HG02763 (cell line): ENCODE results near the gene OSBPL1A.

Source experiments
- ATAC-seq: cut with Tn5 transposase; IDR thresholded peaks from one replicate; pipeline ENCODE4 v1.9.1; 2021; ENCODE audit warnings: mild to moderate bottlenecking, moderate library complexity; ENCODE audit not compliant: unreplicated experiment

Gene OSBPL1A

GRCh38 chr18:24344509-24344908 is 53.1 kb downstream of the OSBPL1A start:
- no peak for ATAC-seq

GRCh38 chr18:24342347-24342746 is 55.3 kb downstream of the OSBPL1A start:
- no peak for ATAC-seq

- no peak for ATAC-seq
These were observed 56.3 kb downstream of the OSBPL1A start for GRCh38 chr18:24341361-24341760.

DNA sequence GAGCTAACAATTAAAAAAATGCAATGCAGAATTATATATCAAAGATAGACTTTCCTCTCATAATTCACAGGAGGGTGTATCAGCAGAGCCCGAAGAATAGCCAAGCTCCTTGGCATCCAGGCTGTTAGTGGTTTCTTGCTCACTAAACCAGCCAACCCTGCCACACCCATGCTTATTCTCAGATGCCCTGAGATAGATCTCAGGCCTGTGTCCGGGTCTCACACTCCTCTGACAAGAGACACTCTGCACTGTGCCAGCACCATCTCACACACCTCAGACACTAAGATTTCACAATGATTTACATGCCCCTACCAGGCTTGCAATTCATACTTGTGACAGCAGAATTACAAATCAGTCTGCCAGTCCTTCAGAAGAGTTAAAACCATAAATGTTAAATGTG is 64.5 kb downstream of the OSBPL1A start:
- no peak for ATAC-seq

GRCh38 chr18:24326211-24326610 is 71.4 kb downstream of the OSBPL1A start:
- ATAC-seq: no peak

- ATAC-seq: no peak
These were observed 75.0 kb downstream of the OSBPL1A start for GRCh38 chr18:24322584-24323136.

DNA sequence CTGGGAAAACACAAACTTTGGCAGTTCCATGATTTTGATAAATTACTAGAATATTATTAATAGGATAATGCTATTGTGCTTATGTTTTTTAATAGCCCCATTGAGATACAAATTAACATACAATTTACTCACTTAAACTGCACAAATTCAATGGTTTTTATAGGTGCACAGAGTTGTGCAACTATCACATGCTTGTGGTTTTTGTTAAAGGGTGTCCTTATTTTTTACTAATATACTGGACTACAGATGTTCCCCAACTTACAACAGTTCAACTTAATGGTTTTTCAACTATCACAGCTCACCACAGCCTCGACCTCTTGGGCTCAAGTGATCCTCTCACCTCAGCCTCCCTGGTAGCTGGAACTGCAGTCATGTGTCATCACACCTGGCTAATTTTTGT is 76.6 kb downstream of the OSBPL1A start:
- no peak for ATAC-seq

- ATAC-seq: no peak
These were observed 77.9 kb downstream of the OSBPL1A start for GRCh38 chr18:24319757-24320156.

DNA sequence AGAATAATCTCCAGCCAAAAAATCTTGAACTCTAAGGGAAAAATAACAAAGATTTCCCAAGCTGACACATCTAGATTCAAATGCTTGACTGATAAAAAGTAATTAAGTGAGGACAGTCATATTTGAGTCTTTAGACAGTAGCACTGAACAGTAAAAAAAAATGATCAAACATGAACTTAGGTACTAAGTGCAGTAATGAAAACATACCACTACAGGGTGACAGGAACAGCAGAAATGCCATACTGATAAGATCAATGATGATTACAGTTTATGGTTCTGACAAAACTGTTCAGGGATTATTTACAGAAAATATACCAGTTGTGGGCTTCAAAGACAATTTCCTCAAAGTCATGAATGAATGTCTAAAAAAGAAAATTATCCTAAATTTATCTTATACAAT is 80.3 kb downstream of the OSBPL1A start:
- ATAC-seq: no peak

GRCh38 chr18:24315170-24315569 is 82.5 kb downstream of the OSBPL1A start:
- ATAC-seq: no peak

DNA sequence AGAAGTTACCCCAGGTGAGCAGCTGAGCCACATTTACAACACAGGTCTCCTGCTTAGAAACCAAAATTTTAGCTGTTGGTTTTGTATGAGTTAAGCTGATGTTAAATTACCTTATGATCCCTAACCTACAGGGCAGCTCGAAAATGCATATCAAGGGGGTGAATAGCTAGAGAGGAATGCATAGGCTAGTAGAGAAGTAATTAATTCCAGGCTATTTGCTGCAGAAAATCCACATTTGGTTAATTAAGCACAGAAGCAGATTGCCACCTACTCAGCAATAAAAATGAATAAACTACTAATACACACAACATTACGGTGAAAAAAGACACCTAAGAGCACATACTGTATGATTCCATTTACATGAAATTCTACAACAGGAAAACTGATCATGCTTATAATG is 91.4 kb downstream of the OSBPL1A start:
- ATAC-seq: no peak

DNA sequence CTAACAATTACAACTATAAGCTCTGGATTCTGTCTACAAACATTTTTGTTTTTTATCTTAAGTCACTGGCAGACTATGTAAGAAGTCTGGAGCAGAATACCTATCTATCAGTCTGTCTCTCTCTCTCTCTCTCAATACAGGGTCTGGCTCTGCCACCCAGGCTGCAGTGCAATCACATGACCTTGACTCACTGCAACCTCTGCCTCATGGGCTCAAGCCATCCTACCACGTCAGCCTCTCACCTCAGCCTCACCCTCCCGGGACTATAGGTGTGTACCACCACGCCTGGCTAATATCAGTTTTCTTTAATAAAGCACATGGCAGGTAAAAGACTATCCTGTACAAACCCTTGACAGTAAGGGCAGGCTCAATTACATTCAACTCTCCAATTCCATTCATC is 96.9 kb downstream of the OSBPL1A start:
- ATAC-seq: no peak

- ATAC-seq: no peak
These were observed 101.3 kb downstream of the OSBPL1A start for GRCh38 chr18:24296276-24296675.

DNA sequence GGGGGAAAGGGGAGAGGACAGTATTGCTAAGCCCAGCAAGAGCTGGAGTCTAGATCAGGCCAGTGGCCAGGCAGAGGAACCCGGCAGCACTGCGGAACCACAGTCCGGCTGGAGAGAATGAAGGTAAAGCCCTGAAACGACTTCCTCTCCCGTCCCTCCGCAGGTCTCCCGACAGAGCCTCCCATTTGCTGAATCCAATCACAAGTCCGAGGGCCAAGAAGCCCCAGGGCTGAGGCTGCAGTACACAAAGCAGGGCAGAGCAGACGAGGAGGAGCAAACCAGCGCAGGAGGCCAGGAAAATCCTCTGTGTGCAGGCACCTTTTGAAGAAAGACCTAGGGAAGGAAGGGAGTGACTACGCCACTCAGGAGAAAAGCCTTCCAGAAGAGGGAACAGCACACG is 104.4 kb downstream of the OSBPL1A start:
- no peak for ATAC-seq

DNA sequence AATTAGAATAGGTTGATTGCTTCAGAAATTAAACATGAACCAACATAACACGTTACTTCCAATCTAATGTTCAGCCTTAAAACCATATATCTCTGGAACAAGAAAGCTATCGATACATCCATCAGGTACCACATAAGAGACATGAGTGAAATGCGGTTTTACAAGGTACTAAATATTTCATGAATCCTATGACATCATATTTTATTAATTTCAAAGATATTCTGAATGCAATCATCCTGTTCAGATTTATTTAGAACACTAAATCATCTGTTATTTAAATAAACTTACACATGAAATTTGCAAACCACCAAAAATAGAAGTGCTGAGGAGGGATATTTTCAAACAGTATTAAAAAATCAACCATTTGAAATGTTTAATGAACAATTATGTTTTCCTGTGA is 119.0 kb downstream of the OSBPL1A start:
- no peak for ATAC-seq

DNA sequence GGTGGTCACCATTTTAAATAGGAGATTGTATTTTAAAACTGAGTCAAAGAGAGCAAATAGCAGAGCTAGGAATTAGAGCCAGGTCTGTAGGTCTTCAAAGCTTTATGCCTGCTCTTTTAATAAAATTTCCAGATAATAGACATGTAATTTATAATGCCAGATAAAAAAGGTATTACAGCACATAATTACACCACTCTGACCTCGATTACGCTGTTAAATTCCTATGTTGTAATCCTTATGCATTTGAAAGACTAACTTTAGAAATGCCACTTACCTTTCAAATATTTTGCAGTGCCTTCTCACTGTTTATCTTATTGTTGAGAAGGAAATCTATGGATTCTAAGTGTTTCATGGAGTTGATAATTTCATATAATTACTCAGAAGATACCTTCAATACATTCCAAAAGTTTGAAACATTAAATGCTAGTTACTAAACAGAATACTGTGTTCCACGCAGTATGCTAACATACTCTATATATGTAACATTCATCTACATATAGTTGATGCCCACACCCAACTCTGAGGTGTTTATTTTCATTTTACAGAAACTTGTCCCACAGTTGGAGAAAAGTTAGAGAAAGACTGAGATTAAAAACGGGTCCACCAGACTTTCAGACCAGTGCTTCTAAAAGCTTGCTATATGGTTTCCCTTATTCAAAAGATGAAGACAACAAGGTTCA is 120.0 kb downstream of the OSBPL1A start:
- ATAC-seq: no peak

GRCh38 chr18:24276994-24277393 is 120.6 kb downstream of the OSBPL1A start:
- no peak for ATAC-seq

GRCh38 chr18:24274837-24275236 is 122.8 kb downstream of the OSBPL1A start:
- no peak for ATAC-seq

DNA sequence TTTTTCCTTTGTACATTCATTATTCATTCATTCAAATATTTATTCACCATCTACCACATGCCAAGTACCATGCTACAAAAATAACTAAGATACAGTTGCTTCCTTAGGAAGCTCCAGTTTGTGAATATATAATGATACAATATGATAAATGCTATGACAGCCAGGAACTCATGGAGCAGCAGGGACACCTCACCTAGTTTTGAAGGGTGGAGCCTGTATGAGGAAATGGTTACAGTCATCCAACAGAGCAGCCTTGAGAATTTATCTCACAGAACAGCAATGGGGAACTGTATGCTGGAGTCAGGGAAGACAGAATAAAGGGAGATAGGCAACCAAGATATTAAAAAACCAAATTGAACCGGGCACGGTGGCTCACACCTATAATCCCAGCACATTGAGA is 124.0 kb downstream of the OSBPL1A start:
- ATAC-seq: no peak

DNA sequence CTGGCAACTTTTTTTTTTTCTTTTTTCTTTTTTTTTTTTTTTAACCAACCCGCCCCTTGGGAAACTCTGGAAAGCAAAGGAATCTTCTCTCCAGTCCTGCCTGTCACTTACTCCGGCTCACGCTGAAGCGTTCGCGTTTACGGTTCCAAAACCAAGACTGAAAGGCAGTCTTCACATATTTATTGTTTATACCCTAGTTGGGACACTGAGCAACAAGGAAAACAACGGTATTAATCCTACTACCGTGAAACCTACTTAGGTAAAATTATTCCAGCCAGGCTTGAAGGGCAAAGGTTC is 125.4 kb downstream of the OSBPL1A start:
- ATAC-seq: no peak

DNA sequence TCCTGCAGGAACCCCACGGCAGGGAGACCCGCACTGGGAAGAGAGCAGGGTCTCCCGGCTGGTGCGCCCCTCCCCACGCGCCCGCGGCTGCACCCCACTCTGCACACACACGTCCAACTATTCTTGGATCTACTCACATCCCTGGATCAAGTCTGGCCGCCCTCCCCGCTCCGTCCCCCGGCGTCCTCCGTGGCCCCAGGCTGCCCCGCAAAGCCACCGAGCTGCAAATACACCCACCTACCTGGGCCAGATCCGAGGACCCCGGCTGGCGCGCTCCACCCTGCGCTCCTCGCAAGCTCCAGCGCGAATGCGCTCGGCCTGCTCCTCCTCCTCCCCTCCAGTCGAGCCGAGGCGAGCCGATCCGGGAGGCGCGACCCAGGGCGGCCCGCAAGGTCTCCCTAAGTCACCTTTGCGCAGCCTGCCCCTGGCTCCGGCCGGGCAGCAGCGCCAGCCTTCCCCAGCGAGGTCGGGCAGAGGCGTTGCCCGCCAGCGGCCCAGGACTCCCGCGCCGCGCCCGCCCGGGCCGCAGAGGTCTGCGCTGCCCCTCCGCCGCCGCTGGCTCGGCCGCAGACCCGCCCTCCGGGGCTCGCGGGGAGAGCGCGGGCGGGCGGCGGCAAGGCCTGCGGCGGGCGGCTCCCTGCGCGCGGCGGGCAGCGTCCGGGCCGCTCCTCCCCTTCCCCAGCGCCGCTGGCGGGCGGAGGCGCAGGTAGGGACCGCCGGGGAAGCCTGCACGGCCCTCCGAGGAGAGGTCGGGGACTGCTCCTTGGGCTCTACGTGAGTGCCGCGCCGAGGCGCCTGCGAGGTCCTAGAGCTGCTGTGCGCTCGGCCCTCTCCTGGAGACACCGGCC is 126.0 kb downstream of the OSBPL1A start:
- ATAC-seq: no peak

- ATAC-seq: no peak
These were observed 126.7 kb downstream of the OSBPL1A start for GRCh38 chr18:24270937-24271380.
